Activated T-cell treated with anti-CD3 and anti-CD28 coated beads for 48 hours (primary cell): ENCODE measurements around the gene MTR.
A peak's percentile ranks its signal among the peaks of the same experiment; 100 is the strongest.

Experiments used
- DNase-seq: peaks from one replicate; pipeline ENCODE4 v3.0.0-alpha.2; 2020; ENCODE audit warnings: low read depth

The MTR gene

GRCh38 chr1:236779312-236779711, 15.8 kb upstream of the MTR start:
- no peak for DNase-seq

GRCh38 chr1:236785477-236785876, 9.6 kb upstream of the MTR start:
- DNase-seq, result no peak

- no peak for DNase-seq
These were observed 8.6 kb upstream of the MTR start for GRCh38 chr1:236786453-236786852.

- no peak for DNase-seq
These were observed 482 bp upstream of the MTR start for GRCh38 chr1:236794585-236795034.

- DNase-seq, result peak; percentile 69
These were observed 920 bp downstream of the MTR start for GRCh38 chr1:236795757-236796667.

- no peak for DNase-seq
These were observed 3.9 kb downstream of the MTR start for GRCh38 chr1:236799001-236799400.

- no peak for DNase-seq
These were observed 5.0 kb downstream of the MTR start for GRCh38 chr1:236800002-236800620.

- DNase-seq, result no peak
These were observed 5.5 kb downstream of the MTR start for GRCh38 chr1:236800623-236801022.

GRCh38 chr1:236802264-236802663, 7.2 kb downstream of the MTR start:
- DNase-seq, result no peak

- no peak for DNase-seq
These were observed 11.5 kb downstream of the MTR start for GRCh38 chr1:236806634-236807033.

GRCh38 chr1:236808005-236808404, 12.9 kb downstream of the MTR start:
- no peak for DNase-seq

GRCh38 chr1:236808564-236809130, 13.6 kb downstream of the MTR start:
- no peak for DNase-seq

- no peak for DNase-seq
These were observed 14.1 kb downstream of the MTR start for GRCh38 chr1:236809148-236809547.

- DNase-seq, result no peak
These were observed 14.9 kb downstream of the MTR start for GRCh38 chr1:236810018-236810417.

GRCh38 chr1:236812334-236813030, 17.4 kb downstream of the MTR start:
- DNase-seq, result no peak

- DNase-seq, result no peak
These were observed 20.8 kb downstream of the MTR start for GRCh38 chr1:236815941-236816340.

GRCh38 chr1:236819856-236820255, 24.8 kb downstream of the MTR start:
- no peak for DNase-seq

- no peak for DNase-seq
These were observed 26.1 kb downstream of the MTR start for GRCh38 chr1:236821091-236821627.

- no peak for DNase-seq
These were observed 28.5 kb downstream of the MTR start for GRCh38 chr1:236823559-236823958.

GRCh38 chr1:236829085-236829484, 34.0 kb downstream of the MTR start:
- no peak for DNase-seq

- no peak for DNase-seq
These were observed 35.0 kb downstream of the MTR start for GRCh38 chr1:236830116-236830515.

- no peak for DNase-seq
These were observed 35.5 kb downstream of the MTR start for GRCh38 chr1:236830560-236830959.
